ENCODE results near the gene PPFIA4.

DNA sequence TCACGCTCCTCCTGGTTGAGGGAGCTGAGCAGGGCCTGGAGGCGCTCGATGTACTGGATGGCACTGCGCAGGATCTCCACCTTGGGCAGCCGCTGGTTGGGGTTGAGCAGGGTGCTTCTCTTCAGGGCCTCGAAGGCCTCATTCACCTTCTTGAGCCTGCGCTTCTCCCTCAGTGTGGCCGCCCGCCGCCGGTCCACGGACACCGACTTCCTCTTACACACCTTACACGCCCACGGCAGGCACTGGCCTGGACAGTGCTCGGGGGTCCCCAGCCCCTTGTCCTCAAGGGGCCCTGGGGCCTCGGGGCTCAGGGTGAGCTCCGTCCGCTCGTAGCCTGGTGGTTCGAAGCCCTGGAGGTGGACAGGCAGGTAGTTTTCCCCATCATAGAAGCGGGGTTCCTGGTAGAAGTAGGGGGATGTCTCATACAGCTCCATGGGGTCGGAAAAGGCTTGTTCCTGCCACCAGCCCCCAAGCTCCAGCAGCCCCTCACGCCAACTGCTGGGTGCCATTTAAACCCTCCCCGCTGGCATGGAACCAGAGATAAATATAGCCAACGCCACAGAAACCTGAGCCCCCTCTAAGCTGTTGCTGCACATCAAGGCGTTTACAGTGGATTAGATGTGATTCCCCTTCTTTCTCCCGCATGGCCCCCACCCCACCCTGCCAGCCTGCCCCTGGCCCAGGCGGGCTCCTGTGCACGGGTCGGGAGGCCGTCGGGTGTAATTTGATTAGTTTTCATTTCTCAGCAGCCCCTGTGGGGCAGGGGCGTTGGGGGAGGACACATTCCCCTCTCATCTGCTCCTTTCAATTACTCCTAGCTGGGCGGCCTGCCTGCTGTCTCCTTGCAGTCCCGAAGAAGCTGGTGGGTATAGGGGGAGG lies 59.5 kb downstream of the PPFIA4 start, which contains the start of gene MYOG:
- TF ChIP-seq CTCF (conservative IDR thresholded peaks at IDR 0.05; ENCODE audit: low read depth, low read length) (no peak), USF2 (IDR thresholded peaks at IDR 0.05; ENCODE audit: low read depth, low read length) (no peak), RFX5 (IDR thresholded peaks at IDR 0.05; ENCODE audit: low read depth, low read length) (no peak), CEBPB (IDR thresholded peaks at IDR 0.05; ENCODE audit: low read depth, low read length) (no peak), SMC3 (IDR thresholded peaks at IDR 0.05; ENCODE audit: low read depth, low read length) (no peak)
